Activated T-helper 1 cell treated with anti-CD3 and anti-CD28 coated beads, Interleukin-12 subunit alpha, Interleukin-12 subunit beta, Interleukin-2, Interleukin-4 antibody, amounts not matched to agents 30 ng/mL and 10 ng/mL and 1 ng/mL, durations not matched to agents 14 hours and 24 hours and 36 hours (primary cell): ENCODE measurements around the gene OMA1. TPM values are rescaled to one million over a fixed set of nuclear protein-coding genes. Genes with fewer than 3 reads are reported as not detected.

Experiments
- DNase-seq: peaks from one replicate; pipeline ENCODE4 v3.0.0; 2021; ENCODE audit warnings: low spot score
- H3K27ac Mint-ChIP-seq: one replicate; pipeline ENCODE4 v1.8.0; 2021; ENCODE audit warnings: mild to moderate bottlenecking, mixed read lengths
- H3K27me3 Mint-ChIP-seq: one replicate; pipeline ENCODE4 v1.8.0; 2022; ENCODE audit warnings: mild to moderate bottlenecking, moderate library complexity, mixed read lengths; ENCODE audit not compliant: insufficient read depth
- H3K36me3 Mint-ChIP-seq: one replicate; pipeline ENCODE4 v1.8.0; 2021; ENCODE audit warnings: low read depth, mixed read lengths
- H3K4me1 Mint-ChIP-seq: one replicate; pipeline ENCODE4 v1.8.0; 2021; ENCODE audit warnings: low read depth, mixed read lengths
- H3K4me3 Mint-ChIP-seq: one replicate; pipeline ENCODE4 v1.8.0; 2021; ENCODE audit warnings: mild to moderate bottlenecking, moderate library complexity, mixed read lengths
- H3K9me3 Mint-ChIP-seq: one replicate; pipeline ENCODE4 v1.8.0; 2021; ENCODE audit warnings: mixed read lengths
- intact Hi-C: fragments of 100-400 bp; cut with micrococcal nuclease; formaldehyde crosslinking; loops from one replicate; pipeline ENCODE4 v1.15.1; 2024
- total RNA-seq: library from RNA; stranded (reverse); gene quantifications from 2 replicates; pipeline ENCODE4 v1.2.3, GENCODE V29; 2022

Gene OMA1
- total RNA-seq, 1 donor from 2014 or later: 12.9 TPM

DNA sequence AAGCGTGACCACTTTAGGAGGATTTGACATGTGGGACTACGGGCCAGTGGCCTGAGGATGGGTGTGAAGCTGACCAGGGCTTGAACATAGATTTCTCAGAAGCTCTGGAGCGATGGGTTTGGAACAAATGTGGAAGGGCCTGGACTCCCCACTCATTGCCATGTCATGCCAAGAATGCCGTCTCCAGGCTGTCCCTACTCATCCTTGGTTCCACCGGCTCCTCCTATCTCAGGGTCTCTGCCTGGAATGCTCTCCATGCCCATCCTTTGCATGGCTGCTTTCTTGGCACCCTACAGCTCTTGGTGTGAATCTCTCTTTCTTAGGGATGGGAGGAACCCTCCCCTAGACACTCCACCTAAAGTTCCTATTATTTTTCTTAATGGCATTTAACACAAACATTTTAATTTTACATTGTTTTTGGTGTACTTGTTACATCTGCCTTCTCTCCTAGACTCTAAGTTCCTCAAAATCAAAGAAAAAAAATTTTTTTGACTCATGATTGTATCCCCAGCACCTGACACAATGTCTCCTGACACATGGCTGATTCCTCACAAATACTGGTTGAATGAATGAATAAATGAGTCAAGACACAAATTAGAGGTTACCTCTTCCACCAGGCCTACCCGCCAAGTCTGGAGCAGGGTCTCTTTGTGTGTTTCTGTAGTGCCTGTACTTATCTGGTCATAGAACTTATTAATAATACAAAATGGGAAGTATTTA, 114.5 kb downstream of the OMA1 start:
- intact Hi-C loops: no loop called here
- Mint-ChIP-seq H3K27ac (no peak overlapping the region), H3K36me3 (no peaks in the 10 kb centered on the region)

More for the DNA sequence above, 114.5 kb downstream of the OMA1 start:
- Mint-ChIP-seq H3K4me1 (no peaks in the 10 kb centered on the region), H3K9me3 (no peaks in the 10 kb centered on the region), H3K27me3 (no peaks in the 10 kb centered on the region), H3K4me3 (no peak overlapping the region)
- no peak for DNase-seq

Other genes starting within 250 kb of the OMA1 start
- gene TACSTD2, start 30.5 kb upstream of the OMA1 start, total RNA-seq: not detected in 2 replicates
- gene MYSM1, start 153.3 kb upstream of the OMA1 start, total RNA-seq: 48.3 and 48.4 TPM in 2 replicates
- 68.5 and 71.6 TPM in 2 replicates for gene JUN, start 237.3 kb upstream of the OMA1 start, total RNA-seq